Keratinocyte (primary cell): ENCODE data around the gene C2CD3. TPM values are rescaled to one million over a fixed set of nuclear protein-coding genes. Genes with fewer than 3 reads are reported as not detected.

Experiments
- DNase-seq: peaks from one replicate; pipeline ENCODE4 v3.0.0-alpha.2; 2011; ENCODE audit warnings: low read depth, missing footprints, low spot score
- FAIRE-seq: peaks from 2 replicates; lab custom pipeline; 2011; peaks lifted over from hg19 to GRCh38; lab: Jason Lieb, UNC
- H2AFZ ChIP-seq: 2 replicates; pipeline ENCODE4 v1.6.0; 2012; ENCODE audit warnings: low read length, control low read depth, inconsistent platforms; ENCODE audit not compliant: control insufficient read depth
- H3K27ac ChIP-seq: 2 replicates; pipeline ENCODE4 v1.5.1; 2011; ENCODE audit warnings: low read length; ENCODE audit not compliant: control insufficient read depth, insufficient read depth
- H3K27me3 ChIP-seq: 3 replicates; pipeline ENCODE4 v1.6.0; 2011; ENCODE audit warnings: low read length; ENCODE audit not compliant: control insufficient read depth, insufficient read depth; ENCODE audit errors: extremely low read depth
- H3K36me3 ChIP-seq, 2 experiments: 2 replicates in 1 of 2; 3 replicates in 1 of 2; pipeline ENCODE4 v1.5.1; 2011; ENCODE audit warnings: low read length in 2 of 2, mild to moderate bottlenecking in 1 of 2; ENCODE audit not compliant: control insufficient read depth in 2 of 2, insufficient read depth in 2 of 2; ENCODE audit errors: extremely low read depth in 1 of 2
- H3K4me1 ChIP-seq: 3 replicates; pipeline ENCODE4 v1.5.1; 2011; ENCODE audit warnings: low read length; ENCODE audit not compliant: control insufficient read depth, insufficient read depth; ENCODE audit errors: extremely low read depth
- H3K4me2 ChIP-seq: 3 replicates; pipeline ENCODE4 v1.6.0; 2011; ENCODE audit warnings: low read depth, low read length; ENCODE audit not compliant: control insufficient read depth, insufficient read depth; ENCODE audit errors: extremely low read depth
- H3K4me3 ChIP-seq, 3 experiments: fragments of 200-600 bp in 1 of 3; sonication (generic) in 1 of 3; 2 replicates in 2 of 3; 3 replicates in 1 of 3; pipeline ENCODE4 v1.5.1; 2011 to 2016; ENCODE audit warnings: low read length in 3 of 3, mild to moderate bottlenecking in 3 of 3, control low read depth in 2 of 3, inconsistent platforms in 1 of 3, low read depth in 1 of 3, mixed read lengths in 1 of 3, mixed run types in 1 of 3, moderate library complexity in 1 of 3; ENCODE audit not compliant: control insufficient read depth in 2 of 3, insufficient read depth in 2 of 3; ENCODE audit errors: extremely low read depth in 1 of 3
- H3K79me2 ChIP-seq: 2 replicates; pipeline ENCODE4 v1.6.0; 2012; ENCODE audit warnings: low read length; ENCODE audit not compliant: control insufficient read depth, insufficient read depth
- H3K9ac ChIP-seq: 3 replicates; pipeline ENCODE4 v1.6.0; 2011; ENCODE audit warnings: low read length; ENCODE audit not compliant: control insufficient read depth, insufficient read depth; ENCODE audit errors: extremely low read depth
- H3K9me1 ChIP-seq: 3 replicates; pipeline ENCODE4 v1.6.0; 2011; ENCODE audit warnings: low read length; ENCODE audit not compliant: control insufficient read depth, insufficient read depth; ENCODE audit errors: extremely low read depth
- H3K9me3 ChIP-seq: 2 replicates; pipeline ENCODE4 v1.5.1; 2012; ENCODE audit warnings: low read depth, low read length; ENCODE audit not compliant: control insufficient read depth
- H4K20me1 ChIP-seq: 3 replicates; pipeline ENCODE4 v1.6.0; 2011; ENCODE audit warnings: low read length; ENCODE audit not compliant: control insufficient read depth, insufficient read depth; ENCODE audit errors: extremely low read depth
- EZH2 ChIP-seq: IDR thresholded peaks from one replicate; pipeline ENCODE4 v1.6.1; 2012; ENCODE audit warnings: inconsistent platforms, mild to moderate bottlenecking, low read length, moderate library complexity
- dilution Hi-C: fragments of 300-500 bp; cut with MboI; formaldehyde crosslinking; loops from one replicate; pipeline ENCODE4 v1.7.0; 2020; ENCODE audit warnings: low sequenced_read_pairs; ENCODE audit not compliant: extremely low pct_ligation_motif_present
- polyA plus RNA-seq, 5 experiments: library from polyadenylated mRNA; depleted of rRNA in 3 of 5; stranded (reverse) in 3 of 5; stranded (forward) in 1 of 5; unstranded in 1 of 5; fragments of >200 nt; gene quantifications; 1 replicate in 1 of 5; 2 replicates in 3 of 5; 3 replicates in 1 of 5; pipeline versions ENCODE4 v1.2.1 to v1.2.3, GENCODE V29; 2011 to 2012; ENCODE audit warnings: missing spikeins in 2 of 5, low read depth in 1 of 5, low replicate concordance in 1 of 5
- TF ChIP-seq, protein P1 (sequence below), 3 experiments: IDR thresholded peaks in 1 of 3; conservative IDR thresholded peaks in 1 of 3; optimal IDR thresholded peaks in 1 of 3; 2 replicates in 2 of 3; 3 replicates in 1 of 3; pipeline versions ENCODE3 to v1.5.1; 2011; ENCODE audit warnings: low read length in 3 of 3, mild to moderate bottlenecking in 3 of 3, moderate library complexity in 2 of 3, control low read depth in 1 of 3, inconsistent platforms in 1 of 3; ENCODE audit not compliant: insufficient read depth in 2 of 3; ENCODE audit errors: extremely low read depth in 1 of 3

Gene C2CD3
- polyA plus RNA-seq, 1 donor (not counting 4 experiments of a cell fraction or from before 2014, with no cell fraction given), result 9.8 TPM

GRCh38 chr11:74206746-74207145 is 35.9 kb upstream of the C2CD3 start:
- dilution Hi-C loops, result no loop called here
- no peak for FAIRE-seq

GRCh38 chr11:74205181-74205580 is 34.4 kb upstream of the C2CD3 start:
- no peaks in the 10 kb centered on the region for H3K27me3 ChIP-seq
- TF ChIP-seq EZH2, result no peak
- TF ChIP-seq, protein P1, sequence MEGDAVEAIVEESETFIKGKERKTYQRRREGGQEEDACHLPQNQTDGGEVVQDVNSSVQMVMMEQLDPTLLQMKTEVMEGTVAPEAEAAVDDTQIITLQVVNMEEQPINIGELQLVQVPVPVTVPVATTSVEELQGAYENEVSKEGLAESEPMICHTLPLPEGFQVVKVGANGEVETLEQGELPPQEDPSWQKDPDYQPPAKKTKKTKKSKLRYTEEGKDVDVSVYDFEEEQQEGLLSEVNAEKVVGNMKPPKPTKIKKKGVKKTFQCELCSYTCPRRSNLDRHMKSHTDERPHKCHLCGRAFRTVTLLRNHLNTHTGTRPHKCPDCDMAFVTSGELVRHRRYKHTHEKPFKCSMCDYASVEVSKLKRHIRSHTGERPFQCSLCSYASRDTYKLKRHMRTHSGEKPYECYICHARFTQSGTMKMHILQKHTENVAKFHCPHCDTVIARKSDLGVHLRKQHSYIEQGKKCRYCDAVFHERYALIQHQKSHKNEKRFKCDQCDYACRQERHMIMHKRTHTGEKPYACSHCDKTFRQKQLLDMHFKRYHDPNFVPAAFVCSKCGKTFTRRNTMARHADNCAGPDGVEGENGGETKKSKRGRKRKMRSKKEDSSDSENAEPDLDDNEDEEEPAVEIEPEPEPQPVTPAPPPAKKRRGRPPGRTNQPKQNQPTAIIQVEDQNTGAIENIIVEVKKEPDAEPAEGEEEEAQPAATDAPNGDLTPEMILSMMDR (optimal IDR thresholded peaks at IDR 0.05 in 1 of 3, IDR thresholded peaks at IDR 0.05 in 1 of 3, conservative IDR thresholded peaks at IDR 0.05 in 1 of 3; ENCODE audit: extremely low read depth in 1 of 3, insufficient read depth in 2 of 3, low read length in 3 of 3), result no peak
- H3K4me1 ChIP-seq, result no peaks in the 10 kb centered on the region
- H2AFZ ChIP-seq, result no peak overlapping the region
- no peak for DNase-seq
- H3K27ac ChIP-seq, result no peak overlapping the region
- no peaks in the 10 kb centered on the region for H4K20me1 ChIP-seq
- dilution Hi-C loops, result no loop called here
- H3K9me1 ChIP-seq, result no peaks in the 10 kb centered on the region
- peaks cover under 1 to 13% of the 10 kb centered on the region in 2 experiments for H3K36me3 ChIP-seq
- H3K9me3 ChIP-seq, result no peaks in the 10 kb centered on the region
- no peak overlapping the region for H3K9ac ChIP-seq
- no peak overlapping the region for H3K4me2 ChIP-seq
- no peak overlapping the region for H3K4me3 ChIP-seq
- no peak for FAIRE-seq
- H3K79me2 ChIP-seq, result no peaks in the 10 kb centered on the region

More at GRCh38 chr11:74206746-74207145, 35.9 kb upstream of the C2CD3 start:
- H3K27ac ChIP-seq, result no peak overlapping the region
- H3K9me1 ChIP-seq, result no peaks in the 10 kb centered on the region
- H3K27me3 ChIP-seq, result no peaks in the 10 kb centered on the region
- H3K79me2 ChIP-seq, result no peaks in the 10 kb centered on the region
- H3K36me3 ChIP-seq, result peaks cover 5 to 13% of the 10 kb centered on the region in 2 experiments
- no peak overlapping the region for H3K4me3 ChIP-seq
- H2AFZ ChIP-seq, result no peak overlapping the region
- no peaks in the 10 kb centered on the region for H4K20me1 ChIP-seq
- no peak for DNase-seq
- H3K4me2 ChIP-seq, result no peak overlapping the region
- no peak for TF ChIP-seq EZH2
- TF ChIP-seq, protein P1 (optimal IDR thresholded peaks at IDR 0.05 in 1 of 3, IDR thresholded peaks at IDR 0.05 in 1 of 3, conservative IDR thresholded peaks at IDR 0.05 in 1 of 3; ENCODE audit: extremely low read depth in 1 of 3, insufficient read depth in 2 of 3, low read length in 3 of 3), result no peak
- H3K9me3 ChIP-seq, result no peaks in the 10 kb centered on the region
- H3K9ac ChIP-seq, result no peak overlapping the region
- no peaks in the 10 kb centered on the region for H3K4me1 ChIP-seq
